HepG2 (cell line): Measurements from ENCODE around the gene ARHGAP29.

Experiments
- ASH2L ChIP-seq: fragments of 300-600, 200-600 bp; sonication (generic); IDR thresholded peaks from 2 replicates; pipeline ENCODE4 v1.7.0; 2017; ENCODE audit warnings: low read depth, mild to moderate bottlenecking, moderate library complexity, mixed read lengths, low read length; ENCODE audit not compliant: insufficient read length
- CTCF ChIP-seq: sonication (generic); formaldehyde crosslinking; IDR thresholded peaks from 2 replicates; pipeline ENCODE4 v1.5.0; 2020; ENCODE audit warnings: mild to moderate bottlenecking, missing genetic modification reagents, moderate library complexity
- KLF13 ChIP-seq: sonication (generic); formaldehyde crosslinking; IDR thresholded peaks from 2 replicates; pipeline ENCODE4 v1.4.0; 2020; ENCODE audit warnings: mild to moderate bottlenecking, missing genetic modification reagents
- KLF16 ChIP-seq, 2 experiments: sonication (generic) in 1 of 2; formaldehyde crosslinking in 1 of 2; IDR thresholded peaks; 2 replicates each; pipeline versions ENCODE4 v1.6.1 to v1.8.0; 2016 to 2023; ENCODE audit warnings: missing genetic modification reagents in 2 of 2, missing compliant biosample characterization in 1 of 2
- NR1H2 ChIP-seq: sonication (generic); formaldehyde crosslinking; IDR thresholded peaks from 2 replicates; pipeline ENCODE4 v1.8.1; 2022; ENCODE audit warnings: low read depth, missing genetic modification reagents, borderline replicate concordance
- PREB ChIP-seq: sonication (generic); formaldehyde crosslinking; IDR thresholded peaks from 2 replicates; pipeline ENCODE4 v1.4.0; 2020; ENCODE audit warnings: missing genetic modification reagents
- RXRA ChIP-seq: sonication (generic); formaldehyde crosslinking; IDR thresholded peaks from 2 replicates; pipeline ENCODE4 v1.5.1; 2020; ENCODE audit warnings: missing genetic modification reagents
- SIN3A ChIP-seq: IDR thresholded peaks from 2 replicates; pipeline ENCODE4 v1.6.1; 2011; ENCODE audit warnings: low read depth, mild to moderate bottlenecking, control low read depth, low read length, borderline replicate concordance
- ZBTB1 ChIP-seq: sonication (generic); formaldehyde crosslinking; IDR thresholded peaks from 2 replicates; pipeline ENCODE4 v1.4.0; 2020; ENCODE audit warnings: missing genetic modification reagents, borderline replicate concordance
- ZFP36 ChIP-seq: fragments of 150-350 bp; IDR thresholded peaks from 2 replicates; pipeline ENCODE4 v1.6.1; 2018; ENCODE audit warnings: borderline replicate concordance, low read length, low read depth; ENCODE audit not compliant: partially characterized antibody
- ZHX1 ChIP-seq: sonication (generic); formaldehyde crosslinking; IDR thresholded peaks from 2 replicates; pipeline ENCODE4 v1.8.1; 2022; ENCODE audit warnings: low read depth, mild to moderate bottlenecking, missing genetic modification reagents
- ZNF180 ChIP-seq: sonication (generic); formaldehyde crosslinking; IDR thresholded peaks from 2 replicates; pipeline ENCODE4 v1.4.0; 2020; ENCODE audit warnings: low read depth, missing genetic modification reagents, borderline replicate concordance
- ZNF788 ChIP-seq: sonication (generic); formaldehyde crosslinking; IDR thresholded peaks from 2 replicates; pipeline ENCODE4 v1.5.0; 2020; ENCODE audit warnings: mild to moderate bottlenecking, missing genetic modification reagents, borderline replicate concordance

GRCh38 chr1:94205639-94206038 lies 31.7 kb downstream of the ARHGAP29 start:
- TF ChIP-seq ASH2L (no peak), CTCF (CRISPR knock-in tag) (no peak), NR1H2 (CRISPR knock-in tag) (no peak), KLF13 (CRISPR knock-in tag) (no peak), ZNF180 (no peak), RXRA (no peak), PREB (CRISPR knock-in tag) (no peak), ZFP36 (no peak), ZBTB1 (CRISPR knock-in tag) (no peak), KLF16 (CRISPR knock-in tag; IDR thresholded peaks at IDR 0.05) (no peak), ZHX1 (no peak), ZNF788 (CRISPR knock-in tag) (no peak), SIN3A (no peak)
